HG03460 (cell line): Measurements from ENCODE around the gene GMPR2.

Source experiments
- ATAC-seq: cut with Tn5 transposase; IDR thresholded peaks from one replicate; pipeline ENCODE4 v1.9.1; 2021; ENCODE audit not compliant: unreplicated experiment

The GMPR2 gene

GRCh38 chr14:24263848-24264247 lies 31.1 kb downstream of the GMPR2 start:
- no peak for ATAC-seq

- no peak for ATAC-seq
These were observed 31.6 kb downstream of the GMPR2 start for GRCh38 chr14:24264298-24264697.

- ATAC-seq: no peak
These were observed 33.9 kb downstream of the GMPR2 start for GRCh38 chr14:24266344-24267244.

GRCh38 chr14:24267516-24267915 lies 34.8 kb downstream of the GMPR2 start:
- ATAC-seq: no peak

GRCh38 chr14:24268225-24268624 lies 35.5 kb downstream of the GMPR2 start:
- no peak for ATAC-seq

- no peak for ATAC-seq
These were observed 36.6 kb downstream of the GMPR2 start for GRCh38 chr14:24269368-24269767.

GRCh38 chr14:24269910-24270536 lies 37.3 kb downstream of the GMPR2 start:
- no peak for ATAC-seq

- no peak for ATAC-seq
These were observed 37.9 kb downstream of the GMPR2 start for GRCh38 chr14:24270537-24271133.

- ATAC-seq: peak; percentile 80
These were observed 38.6 kb downstream of the GMPR2 start, which contains the start of gene RABGGTA for GRCh38 chr14:24271134-24271833. TSS of gene RABGGTA (minus strand) at chr14:24271597. CDS start at chr14:24271115, 482 bp downstream.

- no peak for ATAC-seq
These were observed 39.1 kb downstream of the GMPR2 start for GRCh38 chr14:24271834-24272263.

GRCh38 chr14:24272467-24272866 lies 39.7 kb downstream of the GMPR2 start:
- ATAC-seq: no peak

- ATAC-seq: no peak
These were observed 40.8 kb downstream of the GMPR2 start for GRCh38 chr14:24273422-24273998.

GRCh38 chr14:24274101-24274543 lies 41.4 kb downstream of the GMPR2 start:
- ATAC-seq: peak; percentile 43

- no peak for ATAC-seq
These were observed 44.3 kb downstream of the GMPR2 start for GRCh38 chr14:24277071-24277470.

GRCh38 chr14:24277606-24278321 lies 45.0 kb downstream of the GMPR2 start:
- no peak for ATAC-seq

GRCh38 chr14:24278424-24278823 lies 45.7 kb downstream of the GMPR2 start:
- no peak for ATAC-seq

- peak; percentile 81 for ATAC-seq
These were observed 46.8 kb downstream of the GMPR2 start for GRCh38 chr14:24279301-24280186.

GRCh38 chr14:24280797-24281460 lies 48.2 kb downstream of the GMPR2 start:
- no peak for ATAC-seq

GRCh38 chr14:24281636-24282035 lies 48.9 kb downstream of the GMPR2 start:
- ATAC-seq: no peak
